Measurements from ENCODE around the gene OLFM3. TPM values are rescaled to one million over a fixed set of nuclear protein-coding genes. Genes with fewer than 3 reads are reported as not detected.

The OLFM3 gene
- total RNA-seq, 2 experiments from 2014 or later: not detected

- no peaks in the 10 kb centered on the region for H3K4me1 Mint-ChIP-seq (ENCODE audit: low read depth)
- no peaks in the 10 kb centered on the region for H3K9me3 Mint-ChIP-seq
- CTCF ChIA-PET: no interaction called here
- no peak for DNase-seq
- H3K27me3 Mint-ChIP-seq: no peaks in the 10 kb centered on the region
- no peak overlapping the region for H3K4me3 Mint-ChIP-seq
- no peaks in the 10 kb centered on the region for H3K36me3 Mint-ChIP-seq
- POLR2A ChIA-PET: no interaction called here
- intact Hi-C loops (cut with micrococcal nuclease): no loop called here
- H3K27ac Mint-ChIP-seq: no peak overlapping the region
These were observed 176.7 kb downstream of the OLFM3 start for GRCh38 chr1:101820071-101820470.

GRCh38 chr1:101816262-101816661, 180.5 kb downstream of the OLFM3 start:
- H3K9me3 Mint-ChIP-seq: no peaks in the 10 kb centered on the region
- ChIA-PET POLR2A (no interaction called here), CTCF (no interaction called here)

GRCh38 chr1:101798417-101798816, 198.3 kb downstream of the OLFM3 start:
- H3K36me3 Mint-ChIP-seq: no peaks in the 10 kb centered on the region
- no peak for DNase-seq
- H3K4me3 Mint-ChIP-seq: no peak overlapping the region
- no peaks in the 10 kb centered on the region for H3K27me3 Mint-ChIP-seq
- POLR2A ChIA-PET: no interaction called here
- CTCF ChIA-PET: no interaction called here
- no peak overlapping the region for H3K27ac Mint-ChIP-seq
- intact Hi-C loops (cut with micrococcal nuclease): no loop called here
- H3K4me1 Mint-ChIP-seq (ENCODE audit: low read depth): no peaks in the 10 kb centered on the region
- no peaks in the 10 kb centered on the region for H3K9me3 Mint-ChIP-seq

More at GRCh38 chr1:101816262-101816661, 180.5 kb downstream of the OLFM3 start:
- Mint-ChIP-seq H3K27ac (no peak overlapping the region), H3K27me3 (no peaks in the 10 kb centered on the region), H3K36me3 (no peaks in the 10 kb centered on the region), H3K4me1 (ENCODE audit: low read depth) (no peaks in the 10 kb centered on the region), H3K4me3 (no peak overlapping the region)
- DNase-seq: no peak
- intact Hi-C loops (cut with micrococcal nuclease): no loop called here

DNA sequence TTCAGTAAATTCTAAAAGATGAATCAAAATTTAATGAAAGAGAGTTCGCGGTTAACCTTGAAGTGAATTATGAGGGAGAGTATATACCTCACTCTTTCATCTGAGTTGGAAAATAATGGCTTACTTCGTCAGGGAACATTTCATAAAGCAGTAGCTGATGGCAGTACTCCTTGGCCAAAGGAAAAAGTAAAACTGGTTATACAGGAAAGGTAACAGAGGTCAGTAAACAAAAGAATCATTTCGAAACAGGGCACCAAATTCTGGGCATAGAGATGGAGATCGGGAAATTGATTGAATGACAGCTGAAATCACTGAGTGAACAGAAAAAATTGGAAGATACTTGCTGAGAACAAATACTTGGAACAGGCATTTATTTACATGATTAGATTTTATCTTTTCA, 199.0 kb downstream of the OLFM3 start:
- Mint-ChIP-seq H3K9me3 (no peaks in the 10 kb centered on the region), H3K27me3 (no peaks in the 10 kb centered on the region), H3K36me3 (no peaks in the 10 kb centered on the region), H3K4me1 (ENCODE audit: low read depth) (no peaks in the 10 kb centered on the region), H3K4me3 (no peak overlapping the region), H3K27ac (no peak overlapping the region)
- no peak for DNase-seq
- intact Hi-C loops (cut with micrococcal nuclease): no loop called here
- ChIA-PET POLR2A (no interaction called here), CTCF (no interaction called here)

DNA sequence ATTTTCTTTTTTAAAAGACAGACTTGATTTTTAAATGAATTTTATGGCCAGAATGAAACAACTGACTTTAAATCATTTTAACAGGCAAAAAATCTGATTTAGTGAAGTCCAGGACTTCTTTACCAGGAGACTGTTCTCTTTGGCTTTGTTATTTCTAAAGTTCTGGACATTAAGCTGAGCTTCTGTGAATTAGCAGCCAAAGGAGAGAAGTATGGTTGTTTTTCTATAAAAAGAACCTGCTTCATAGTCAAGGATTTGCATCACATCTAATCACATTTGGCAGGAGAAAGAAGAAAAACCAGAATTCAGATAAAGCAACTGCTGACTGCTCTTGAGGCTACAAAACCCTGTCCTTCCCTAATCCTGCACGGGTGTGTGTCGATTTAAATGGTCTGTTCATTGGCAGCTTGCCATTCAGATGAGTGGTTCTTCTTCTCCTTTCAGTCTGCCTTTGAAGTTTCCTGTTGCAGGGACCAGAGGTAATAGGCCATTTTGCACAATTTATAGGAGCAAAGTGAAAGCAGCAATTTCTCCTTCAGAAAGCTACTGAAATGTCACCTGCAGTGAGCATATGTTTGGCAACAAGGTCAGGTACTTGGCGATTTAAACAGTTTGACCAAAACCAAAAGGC, 215.4 kb downstream of the OLFM3 start:
- no peaks in the 10 kb centered on the region for H3K36me3 Mint-ChIP-seq
- POLR2A ChIA-PET: no interaction called here
- CTCF ChIA-PET: interaction anchor here (0.6 kb wide), 1 partner anchor 275 kb away, joined by 3 read pairs; no protein-coding TSS in a partner anchor
- no peaks in the 10 kb centered on the region for H3K9me3 Mint-ChIP-seq
- H3K4me1 Mint-ChIP-seq (ENCODE audit: low read depth): no peaks in the 10 kb centered on the region
- H3K4me3 Mint-ChIP-seq: no peak overlapping the region
- intact Hi-C loops (cut with micrococcal nuclease): no loop called here
- H3K27ac Mint-ChIP-seq: no peak overlapping the region
- no peak for DNase-seq
- no peaks in the 10 kb centered on the region for H3K27me3 Mint-ChIP-seq

DNA sequence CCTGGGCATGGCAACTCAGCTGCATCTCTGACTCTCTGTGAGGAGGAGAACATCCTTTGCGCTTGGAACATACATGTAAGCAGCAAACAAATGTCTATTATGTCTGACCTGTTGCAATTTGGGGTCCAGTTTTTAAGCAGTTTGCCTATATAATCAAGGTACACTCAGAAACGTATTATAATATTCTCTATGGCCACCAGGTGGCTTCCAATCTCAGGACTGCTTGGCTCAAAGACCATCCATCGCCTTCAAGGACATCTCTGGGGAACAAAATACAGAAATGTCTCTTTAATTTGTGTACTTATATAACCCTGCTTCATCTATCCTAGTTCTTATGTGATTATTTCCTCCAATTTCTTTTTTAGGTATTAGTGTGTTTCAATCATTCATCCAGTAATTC, 227.2 kb downstream of the OLFM3 start:
- ChIA-PET POLR2A (no interaction called here), CTCF (interaction anchor here (0.9 to 1.3 kb wide), 3 partner anchors 9 to 1692 kb away, joined by 3 to 5 read pairs (median 4); no protein-coding TSS in a partner anchor)
- no peak overlapping the region for H3K27ac Mint-ChIP-seq
- H3K4me1 Mint-ChIP-seq (ENCODE audit: low read depth): no peaks in the 10 kb centered on the region
- intact Hi-C loops (cut with micrococcal nuclease): no loop called here
- no peak for DNase-seq
- H3K36me3 Mint-ChIP-seq: no peaks in the 10 kb centered on the region
- no peaks in the 10 kb centered on the region for H3K9me3 Mint-ChIP-seq
- H3K4me3 Mint-ChIP-seq: no peak overlapping the region
- H3K27me3 Mint-ChIP-seq: no peaks in the 10 kb centered on the region

GRCh38 chr1:101757985-101758384, 238.7 kb downstream of the OLFM3 start:
- ChIA-PET POLR2A (no interaction called here), CTCF (no interaction called here)
- no peaks in the 10 kb centered on the region for H3K9me3 Mint-ChIP-seq
- H3K4me1 Mint-ChIP-seq (ENCODE audit: low read depth): no peaks in the 10 kb centered on the region
- intact Hi-C loops (cut with micrococcal nuclease): no loop called here
- H3K27ac Mint-ChIP-seq: no peak overlapping the region
- no peak overlapping the region for H3K4me3 Mint-ChIP-seq
- no peak for DNase-seq
- H3K36me3 Mint-ChIP-seq: no peaks in the 10 kb centered on the region
- no peaks in the 10 kb centered on the region for H3K27me3 Mint-ChIP-seq

DNA sequence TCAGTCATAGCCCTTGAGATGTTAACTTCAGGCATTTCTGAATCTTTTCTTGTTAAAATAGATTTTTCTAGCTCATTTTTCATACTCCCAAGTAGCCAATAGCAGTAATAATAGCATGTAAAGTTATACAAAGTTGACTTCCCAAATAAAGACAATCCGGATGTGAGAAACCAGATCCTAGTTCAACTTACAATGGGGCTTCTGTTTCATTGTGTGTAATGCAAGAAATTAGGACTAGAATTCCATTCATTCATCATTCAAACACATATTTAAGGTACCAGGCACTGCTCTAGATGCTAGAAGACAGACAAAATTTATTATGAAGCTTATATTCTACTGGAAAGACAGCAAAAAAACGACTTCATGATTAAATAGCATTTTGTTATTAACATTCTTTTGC, 240.3 kb downstream of the OLFM3 start:
- H3K4me3 Mint-ChIP-seq: no peak overlapping the region
- no peaks in the 10 kb centered on the region for H3K4me1 Mint-ChIP-seq (ENCODE audit: low read depth)
- H3K9me3 Mint-ChIP-seq: no peaks in the 10 kb centered on the region
- ChIA-PET CTCF (interaction anchor here (0.6 kb wide), 1 partner anchor 318 kb away, joined by 3 read pairs; no protein-coding TSS in a partner anchor), POLR2A (no interaction called here)
- intact Hi-C loops (cut with micrococcal nuclease): no loop called here
- H3K36me3 Mint-ChIP-seq: no peaks in the 10 kb centered on the region
- no peak for DNase-seq
- H3K27me3 Mint-ChIP-seq: no peaks in the 10 kb centered on the region
- H3K27ac Mint-ChIP-seq: no peak overlapping the region
